Neuronal stem cell (in vitro differentiated cells): ENCODE data around the gene EIF2AK2.

ENCODE experiments used
- DNase-seq: peaks from one replicate; pipeline ENCODE4 v3.0.0-alpha.2; 2013; ENCODE audit warnings: low spot score
- H2AFZ ChIP-seq: one replicate; pipeline ENCODE4 v1.6.1; 2013; ENCODE audit warnings: mild to moderate bottlenecking, low read length, inconsistent platforms
- H2AK5ac ChIP-seq: 2 replicates; pipeline ENCODE4 v1.6.1; 2013; ENCODE audit warnings: low read depth, mild to moderate bottlenecking, inconsistent platforms, low read length, moderate library complexity, mixed read lengths
- H2BK120ac ChIP-seq: 2 replicates; pipeline ENCODE4 v1.6.1; 2013; ENCODE audit warnings: low read depth, mild to moderate bottlenecking, inconsistent platforms, low read length, moderate library complexity, mixed read lengths
- H2BK12ac ChIP-seq: one replicate; pipeline ENCODE4 v1.6.1; 2013; ENCODE audit warnings: low read length, inconsistent platforms
- H2BK15ac ChIP-seq: 2 replicates; pipeline ENCODE4 v1.6.1; 2013; ENCODE audit warnings: mild to moderate bottlenecking, low read length, inconsistent platforms, mixed read lengths
- H2BK5ac ChIP-seq: one replicate; pipeline ENCODE4 v1.6.1; 2013; ENCODE audit warnings: inconsistent platforms, mild to moderate bottlenecking, low read length, moderate library complexity
- H3K14ac ChIP-seq: one replicate; pipeline ENCODE4 v1.6.1; 2013; ENCODE audit warnings: low read length, inconsistent platforms
- H3K18ac ChIP-seq: 2 replicates; pipeline ENCODE4 v1.6.1; 2013; ENCODE audit warnings: low read length, inconsistent platforms
- H3K23ac ChIP-seq: 2 replicates; pipeline ENCODE4 v1.6.1; 2013; ENCODE audit warnings: low read depth, mild to moderate bottlenecking, mixed read lengths, low read length, inconsistent platforms; ENCODE audit not compliant: poor library complexity
- H3K27ac ChIP-seq: replicated peaks from 3 replicates; pipeline ENCODE4 v1.5.1; 2013; ENCODE audit warnings: low read length, inconsistent platforms
- H3K27me3 ChIP-seq, 3 experiments: 2 replicates each; pipeline ENCODE4 v1.6.1; 2013; ENCODE audit warnings: low read length in 3 of 3, mild to moderate bottlenecking in 2 of 3, inconsistent platforms in 1 of 3, low read depth in 1 of 3, mixed read lengths in 1 of 3, moderate library complexity in 1 of 3; ENCODE audit not compliant: control insufficient read depth in 3 of 3, insufficient read depth in 3 of 3
- H3K36me3 ChIP-seq, 2 donors: replicated peaks in 1 of 2; 2 replicates each; pipeline ENCODE4 v1.6.1; 2013; ENCODE audit warnings: low read length in 2 of 2; ENCODE audit not compliant: control insufficient read depth in 2 of 2, insufficient read depth in 2 of 2
- H3K4ac ChIP-seq: 2 replicates; pipeline ENCODE4 v1.6.1; 2013; ENCODE audit warnings: inconsistent platforms, mild to moderate bottlenecking, low read length, moderate library complexity
- H3K4me1 ChIP-seq, 2 donors: 1 replicate in 1 of 2; 2 replicates in 1 of 2; pipeline ENCODE4 v1.6.1; 2013; ENCODE audit warnings: low read length in 2 of 2, low read depth in 1 of 2; ENCODE audit not compliant: control insufficient read depth in 2 of 2, insufficient read depth in 1 of 2
- H3K4me2 ChIP-seq: one replicate; pipeline ENCODE4 v1.6.1; 2013; ENCODE audit warnings: mild to moderate bottlenecking, low read length, inconsistent platforms; ENCODE audit not compliant: insufficient read depth, poor library complexity, severe bottlenecking
- H3K4me3 ChIP-seq, 2 donors: 2 replicates each; pipeline ENCODE4 v1.5.1; 2013; ENCODE audit warnings: low read length in 2 of 2, mild to moderate bottlenecking in 2 of 2, inconsistent platforms in 1 of 2, moderate library complexity in 1 of 2
- H3K79me1 ChIP-seq: one replicate; pipeline ENCODE4 v1.6.1; 2013; ENCODE audit warnings: low read depth, mild to moderate bottlenecking, inconsistent platforms, low read length, moderate library complexity
- H3K9ac ChIP-seq: one replicate; pipeline ENCODE4 v1.6.1; 2013; ENCODE audit warnings: mild to moderate bottlenecking, low read depth, low read length, inconsistent platforms; ENCODE audit not compliant: poor library complexity
- H3K9me3 ChIP-seq, 2 donors: replicated peaks in 1 of 2; 2 replicates each; pipeline versions ENCODE3 to v1.6.1; 2013; ENCODE audit warnings: low read length in 2 of 2, mild to moderate bottlenecking in 2 of 2, inconsistent platforms in 1 of 2, low read depth in 1 of 2, mixed read lengths in 1 of 2, moderate library complexity in 1 of 2; ENCODE audit not compliant: control insufficient read depth in 2 of 2, insufficient read depth in 1 of 2
- H4K8ac ChIP-seq: one replicate; pipeline ENCODE4 v1.6.1; 2013; ENCODE audit warnings: low read depth, mild to moderate bottlenecking, inconsistent platforms, low read length, moderate library complexity
- H4K91ac ChIP-seq: one replicate; pipeline ENCODE4 v1.6.1; 2013; ENCODE audit warnings: low read length, low read depth, mild to moderate bottlenecking, inconsistent platforms; ENCODE audit not compliant: poor library complexity
- WGBS, 2 donors: extraction: QIAGEN DNeasy Blood & Tissue Kit; methylation state at CpG; one replicate each; pipeline ENCODE4 v1.1.7; 2013; ENCODE audit warnings: missing lambda C conversion rate in 2 of 2, mixed read lengths in 1 of 2; ENCODE audit not compliant: insufficient read length in 2 of 2, insufficient replicate concordance in 1 of 2; ENCODE audit errors: extremely low coverage in 2 of 2; 5-methylcytosine and 5-hydroxymethylcytosine counted together

Gene EIF2AK2

DNA sequence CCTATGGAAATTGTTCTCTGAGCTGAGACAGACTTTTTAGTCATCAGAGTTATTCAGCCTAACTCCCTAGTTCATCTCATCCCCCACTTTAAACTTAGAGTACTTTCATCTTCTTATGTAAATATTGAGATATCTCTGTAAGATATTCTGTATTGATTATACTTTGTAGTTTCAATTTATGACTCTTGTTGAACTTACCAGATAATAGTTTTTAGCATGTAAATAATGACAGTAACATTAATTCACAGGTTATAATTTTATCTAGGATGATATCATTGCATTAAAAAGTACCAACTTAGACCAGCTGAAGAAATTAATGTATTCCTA, 14.8 kb upstream of the EIF2AK2 start:
- Histone ChIP-seq H3K9me3 (no peaks in the 10 kb centered on the region), H2AFZ (no peak overlapping the region), H3K23ac (no peak overlapping the region), H3K27me3 (no peaks in the 10 kb centered on the region), H3K79me1 (no peaks in the 10 kb centered on the region), H3K4me1 (no peaks in the 10 kb centered on the region), H3K18ac (no peak overlapping the region), H3K36me3 (no peaks in the 10 kb centered on the region), H3K4ac (no peak overlapping the region), H4K8ac (no peak overlapping the region), H2BK12ac (no peak overlapping the region), H3K14ac (no peak overlapping the region), H4K91ac (no peak overlapping the region), H3K27ac (no peak overlapping the region), H3K4me3 (no peak overlapping the region), H2BK120ac (no peak overlapping the region), H2BK15ac (no peak overlapping the region), H2AK5ac (no peak overlapping the region), H2BK5ac (no peak overlapping the region), H3K9ac (no peak overlapping the region), H3K4me2 (no peak overlapping the region)
- no peak for DNase-seq

DNA sequence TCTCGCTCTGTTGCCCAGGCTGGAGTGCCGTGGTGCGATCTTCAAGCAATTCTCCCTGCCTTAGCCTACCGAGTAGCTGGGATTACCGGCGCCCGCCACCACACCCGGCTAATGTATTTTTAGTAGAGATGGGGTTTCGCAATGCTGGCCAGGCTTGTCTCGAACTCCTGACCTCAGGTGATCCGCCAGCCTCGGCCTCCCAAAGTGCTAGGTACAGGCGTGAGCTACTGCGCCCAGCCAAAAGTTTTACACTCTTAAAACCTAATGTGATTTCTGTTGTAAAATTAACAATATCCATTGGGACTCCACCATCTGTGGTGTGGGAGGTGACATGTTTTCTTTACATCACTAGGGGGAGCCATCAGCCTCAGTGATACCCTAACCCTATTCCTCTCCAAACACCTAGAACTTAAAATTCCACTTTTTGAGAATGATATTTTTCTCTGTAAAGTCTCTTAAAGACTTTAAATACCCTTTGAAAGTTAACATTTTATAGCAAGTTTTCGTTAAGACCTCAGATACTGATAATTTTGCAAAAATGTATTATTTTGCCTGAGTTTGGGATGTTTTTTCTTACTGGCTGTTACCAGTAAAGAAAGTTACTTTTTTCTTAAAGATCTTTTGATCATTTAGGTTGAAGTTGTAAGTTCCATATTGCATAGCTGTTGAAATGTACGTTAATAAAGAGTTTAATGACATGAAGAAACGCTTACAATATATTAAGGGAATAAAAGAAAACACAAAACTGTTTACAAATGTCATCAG, 11.6 kb upstream of the EIF2AK2 start:
- Histone ChIP-seq H2BK15ac (no peak overlapping the region), H3K79me1 (no peaks in the 10 kb centered on the region), H3K9me3 (peaks cover 0 to 5% of the 10 kb centered on the region in 2 donors), H2AFZ (peak overlapping the region; percentile 51), H4K8ac (no peak overlapping the region), H3K36me3 (no peaks in the 10 kb centered on the region), H3K4me1 (no peaks in the 10 kb centered on the region), H3K4me2 (no peak overlapping the region), H3K27me3 (no peaks in the 10 kb centered on the region), H3K4me3 (no peak overlapping the region), H2BK12ac (no peak overlapping the region), H2BK5ac (no peak overlapping the region), H2BK120ac (no peak overlapping the region), H3K23ac (no peak overlapping the region), H2AK5ac (no peak overlapping the region), H4K91ac (no peak overlapping the region), H3K14ac (no peak overlapping the region), H3K27ac (no peak overlapping the region), H3K9ac (no peak overlapping the region), H3K18ac (no peak overlapping the region), H3K4ac (no peak overlapping the region)
- DNase-seq, result no peak
- WGBS, 2 donors, result no CpG with 5 or more reads among the region's 17 CpGs

DNA sequence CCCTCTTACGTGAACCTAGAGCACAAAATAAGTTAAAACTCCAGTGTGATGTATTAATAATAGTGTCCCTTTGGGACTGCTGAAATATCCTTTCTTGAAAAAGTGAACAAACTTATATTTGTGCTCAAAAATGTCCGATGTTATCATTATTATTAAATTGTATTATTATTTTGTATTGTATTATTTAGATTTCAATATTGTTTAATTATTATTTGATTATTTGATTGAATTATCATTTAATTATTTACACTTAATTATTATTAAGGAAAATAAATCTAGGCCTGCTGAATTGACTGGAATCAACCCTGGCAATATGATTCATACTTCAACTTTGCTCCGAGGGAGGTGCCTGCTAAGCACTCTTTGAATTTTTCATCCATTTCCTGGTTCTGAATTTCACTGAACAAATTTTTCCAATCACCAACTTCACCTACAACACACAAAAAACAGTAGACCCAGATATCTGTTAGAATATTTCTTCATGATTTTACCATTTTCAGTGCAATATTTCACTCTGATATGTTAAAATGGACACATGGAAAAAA, 10.9 kb upstream of the EIF2AK2 start:
- Histone ChIP-seq H3K4me3 (no peak overlapping the region), H4K91ac (no peak overlapping the region), H2BK15ac (no peak overlapping the region), H3K4ac (no peak overlapping the region), H3K4me2 (no peak overlapping the region), H2AFZ (no peak overlapping the region), H3K27me3 (no peaks in the 10 kb centered on the region), H3K18ac (no peak overlapping the region), H2AK5ac (no peak overlapping the region), H2BK120ac (no peak overlapping the region), H4K8ac (no peak overlapping the region), H3K9me3 (peaks cover 0 to 5% of the 10 kb centered on the region in 2 donors), H3K14ac (no peak overlapping the region), H3K79me1 (no peaks in the 10 kb centered on the region), H3K23ac (no peak overlapping the region), H3K36me3 (no peaks in the 10 kb centered on the region), H2BK5ac (no peak overlapping the region), H3K9ac (no peak overlapping the region), H3K4me1 (no peaks in the 10 kb centered on the region), H3K27ac (no peak overlapping the region), H2BK12ac (no peak overlapping the region)
- DNase-seq, result no peak
- WGBS, 2 donors, result no CpG with 5 or more reads among the region's 3 CpGs

DNA sequence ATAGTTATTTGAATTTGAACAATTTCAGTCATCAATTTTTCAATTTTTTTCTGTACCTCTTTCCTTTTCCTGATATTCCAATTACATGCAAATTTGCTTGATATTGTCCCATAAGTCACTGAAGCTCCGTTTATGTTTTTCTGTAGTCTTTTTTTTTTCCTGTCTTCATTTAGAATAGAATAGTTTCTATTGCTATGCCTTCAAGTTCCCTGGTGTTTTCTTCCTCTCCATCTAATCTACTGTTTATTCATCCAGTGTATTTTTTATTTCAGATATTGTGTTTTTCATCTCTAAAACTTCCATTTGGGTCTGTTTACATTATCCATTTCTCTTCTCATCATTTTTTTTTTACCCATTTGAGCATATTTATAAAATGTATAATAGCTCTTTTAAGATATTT, 8.0 kb upstream of the EIF2AK2 start:
- Histone ChIP-seq H2AK5ac (no peak overlapping the region), H3K4me2 (no peak overlapping the region), H4K91ac (no peak overlapping the region), H2BK12ac (no peak overlapping the region), H2BK5ac (no peak overlapping the region), H3K36me3 (no peaks in the 10 kb centered on the region), H2BK120ac (no peak overlapping the region), H3K27ac (no peak overlapping the region), H3K27me3 (no peaks in the 10 kb centered on the region), H3K9ac (no peak overlapping the region), H2BK15ac (no peak overlapping the region), H3K9me3 (peaks cover 0 to 5% of the 10 kb centered on the region in 2 donors), H3K4ac (no peak overlapping the region), H3K4me1 (no peaks in the 10 kb centered on the region), H2AFZ (no peak overlapping the region), H3K18ac (no peak overlapping the region), H3K79me1 (no peaks in the 10 kb centered on the region), H3K23ac (no peak overlapping the region), H3K14ac (no peak overlapping the region), H4K8ac (no peak overlapping the region), H3K4me3 (no peak overlapping the region)
- DNase-seq, result no peak
- no CpG with 5 or more reads among the region's 1 CpG for WGBS, 2 donors
